Peyer's patch (tissue), 4 donors: Measurements from ENCODE around the gene TM2D1. TPM values are rescaled to one million over a fixed set of nuclear protein-coding genes. Genes with fewer than 3 reads are reported as not detected.
"Not testable (repeated sequence)": the region's sequence is repeated elsewhere in the genome, so short reads cannot be mapped to it uniquely, and the experiment has no call there.

ENCODE experiments used
- DNase-seq, 3 donors: peaks; one replicate each; pipeline ENCODE4 v3.0.0-alpha.2; 2017 to 2019
- H3K27ac ChIP-seq, 4 donors: fragments of 200-600 bp; sonication (generic); one replicate each; pipeline ENCODE4 v1.5.1; 2016 to 2019
- H3K27me3 ChIP-seq, 2 donors: fragments of 200-600 bp; sonication (generic); one replicate each; pipeline ENCODE4 v1.5.1; 2019
- H3K36me3 ChIP-seq, 3 donors: fragments of 200-600 bp; sonication (generic); one replicate each; pipeline ENCODE4 v1.5.1; 2016 to 2019
- H3K4me1 ChIP-seq, 4 donors: fragments of 200-600 bp; sonication (generic); one replicate each; pipeline ENCODE4 v1.5.1; 2016 to 2019
- H3K4me3 ChIP-seq, 4 donors: fragments of 200-600 bp; sonication (generic); 1 replicate in 3 of 4; 2 replicates in 1 of 4; pipeline ENCODE4 v1.5.1; 2016 to 2019; ENCODE audit warnings: mild to moderate bottlenecking in 1 of 4
- H3K9me3 ChIP-seq, 4 donors: fragments of 200-600 bp; sonication (generic); one replicate each; pipeline ENCODE4 v1.5.1; 2016 to 2019; ENCODE audit warnings: mild to moderate bottlenecking in 1 of 4
- CTCF ChIP-seq, 6 experiments: fragments of 450-650 bp in 4 of 6; fragments of 200-600 bp in 2 of 6; sonication (generic) in 1 of 6; IDR thresholded peaks; one replicate each; pipeline ENCODE4 v1.5.1; 2017 to 2019; ENCODE audit warnings: antibody characterized with exemption in 6 of 6, mild to moderate bottlenecking in 3 of 6, moderate library complexity in 1 of 6
- POLR2A ChIP-seq, 2 donors: fragments of 450-650 bp; IDR thresholded peaks; one replicate each; pipeline ENCODE4 v1.5.1; 2017; ENCODE audit warnings: antibody characterized with exemption in 2 of 2, mild to moderate bottlenecking in 2 of 2, moderate library complexity in 2 of 2
- total RNA-seq, 4 donors: library from RNA; depleted of rRNA; stranded (reverse); fragments of >200 nt; gene quantifications; one replicate each; pipeline ENCODE4 v1.1.0, GENCODE V29; 2016

The TM2D1 gene
- total RNA-seq, 4 donors from 2014 or later = 25.6 to 64.8 (median 43.2) TPM

- H3K27me3 ChIP-seq = no peaks in the 10 kb centered on the region
- no peaks in the 10 kb centered on the region for H3K9me3 ChIP-seq
- peak overlapping the region in 2 of 4 donors; percentile 73 to 99 for H3K4me3 ChIP-seq
- H3K4me1 ChIP-seq = peaks cover 0 to 12% (median 0%) of the 10 kb centered on the region in 4 donors
- peak overlapping the region in 3 of 4 donors; percentile 95 to 99 (median 98) for H3K27ac ChIP-seq
- no peak for DNase-seq
- TF ChIP-seq POLR2A (IDR thresholded peaks at IDR 0.05) = no peak
- no peak for TF ChIP-seq CTCF (IDR thresholded peaks at IDR 0.05)
- H3K36me3 ChIP-seq = no peaks in the 10 kb centered on the region
Observed at GRCh38 chr1:61740751-61741700, 16.1 kb upstream of the TM2D1 start.

- TF ChIP-seq POLR2A (IDR thresholded peaks at IDR 0.05) = no peak
- Histone ChIP-seq H3K4me1 (no peaks in the 10 kb centered on the region), H3K27me3 (no peaks in the 10 kb centered on the region), H3K4me3 (no peak overlapping the region), H3K9me3 (no peaks in the 10 kb centered on the region), H3K36me3 (no peaks in the 10 kb centered on the region), H3K27ac (no peak overlapping the region)
- DNase-seq = no peak
Observed at GRCh38 chr1:61732726-61733125, 7.8 kb upstream of the TM2D1 start.

- not testable (repeated sequence) for H3K36me3 ChIP-seq, H3K27me3 ChIP-seq, DNase-seq, H3K4me3 ChIP-seq, H3K27ac ChIP-seq, H3K9me3 ChIP-seq, H3K4me1 ChIP-seq
Observed at GRCh38 chr1:61730679-61731078, 5.7 kb upstream of the TM2D1 start.

- Histone ChIP-seq H3K4me3 (no peak overlapping the region), H3K27me3 (no peaks in the 10 kb centered on the region), H3K4me1 (peaks cover 0 to 9% (median 0%) of the 10 kb centered on the region in 4 donors), H3K36me3 (no peaks in the 10 kb centered on the region), H3K9me3 (no peaks in the 10 kb centered on the region), H3K27ac (no peak overlapping the region)
- TF ChIP-seq POLR2A (IDR thresholded peaks at IDR 0.05) = no peak
- TF ChIP-seq CTCF (IDR thresholded peaks at IDR 0.05) = no peak
- DNase-seq = no peak
Observed at GRCh38 chr1:61727544-61727943, 2.6 kb upstream of the TM2D1 start.

- Histone ChIP-seq H3K36me3 (peaks cover 0 to 6% (median 0%) of the 10 kb centered on the region in 3 donors), H3K27ac (peak overlapping the region; percentile 87 to 95 (median 89)), H3K27me3 (no peaks in the 10 kb centered on the region), H3K4me3 (peak overlapping the region; percentile 81 to 100 (median 88)), H3K4me1 (peaks cover 0 to 14% (median 0%) of the 10 kb centered on the region in 4 donors), H3K9me3 (no peaks in the 10 kb centered on the region)
- TF ChIP-seq POLR2A (IDR thresholded peaks at IDR 0.05) (no peak), CTCF (IDR thresholded peaks at IDR 0.05) (no peak)
- no peak for DNase-seq
Observed at GRCh38 chr1:61724506-61724812, 482 bp downstream of the TM2D1 start.

GRCh38 chr1:61718996-61719663 lies 5.8 kb downstream of the TM2D1 start:
- not testable (repeated sequence) for H3K4me3 ChIP-seq, H3K36me3 ChIP-seq, DNase-seq, H3K27me3 ChIP-seq, H3K27ac ChIP-seq, H3K9me3 ChIP-seq
- peaks cover 0 to 12% (median 0%) of the 10 kb centered on the region in 4 donors for H3K4me1 ChIP-seq

- H3K4me3 ChIP-seq = no peak overlapping the region
- no peaks in the 10 kb centered on the region for H3K9me3 ChIP-seq
- no peak overlapping the region for H3K27ac ChIP-seq
- H3K27me3 ChIP-seq = no peaks in the 10 kb centered on the region
- TF ChIP-seq CTCF (IDR thresholded peaks at IDR 0.05) (no peak), POLR2A (IDR thresholded peaks at IDR 0.05) (no peak)
- H3K4me1 ChIP-seq = peaks cover 0 to 14% (median 0%) of the 10 kb centered on the region in 4 donors
- no peak for DNase-seq
- H3K36me3 ChIP-seq = peaks cover 0 to 23% (median 0%) of the 10 kb centered on the region in 3 donors
Observed at GRCh38 chr1:61711969-61712368, 13.0 kb downstream of the TM2D1 start.

- Histone ChIP-seq H3K36me3 (peaks cover 0 to 30% (median 0%) of the 10 kb centered on the region in 3 donors), H3K4me1 (peaks cover 0 to 14% (median 0%) of the 10 kb centered on the region in 4 donors)
- not testable (repeated sequence) for H3K9me3 ChIP-seq, H3K27me3 ChIP-seq, H3K27ac ChIP-seq, H3K4me3 ChIP-seq, DNase-seq
Observed at GRCh38 chr1:61711257-61711656, 13.7 kb downstream of the TM2D1 start.
